ENCODE results near the gene CFAP410.

Gene CFAP410

GRCh38 chr21:44338971-44339910 is at the start of gene CFAP410:
Gene CFAP410, minus strand, starts transcription at chr21:44339390. Its CDS starts 196 bp downstream, at chr21:44339194.
- peak; percentile 92 for ATAC-seq
- no peak for TF ChIP-seq ESRRG (CRISPR knock-in tag; IDR thresholded peaks at IDR 0.05)
- no peak for TF ChIP-seq CSRNP3 (CRISPR knock-in tag; IDR thresholded peaks at IDR 0.05)
- no peak for TF ChIP-seq TSHZ2 (CRISPR knock-in tag; IDR thresholded peaks at IDR 0.05)
- TF ChIP-seq ZNF565 (CRISPR knock-in tag; conservative IDR thresholded peaks at IDR 0.05; ENCODE audit: low read depth) = no peak
- no peak for TF ChIP-seq CREB5 (CRISPR knock-in tag; IDR thresholded peaks at IDR 0.05; ENCODE audit: low read depth)
- no peak for TF ChIP-seq ISL1 (CRISPR knock-in tag; IDR thresholded peaks at IDR 0.05)
- TF ChIP-seq BACH2 (CRISPR knock-in tag; IDR thresholded peaks at IDR 0.05; ENCODE audit: borderline replicate concordance) = no peak
- TF ChIP-seq ZFP30 (CRISPR knock-in tag; IDR thresholded peaks at IDR 0.05) = no peak
- TF ChIP-seq PATZ1 (CRISPR knock-in tag; IDR thresholded peaks at IDR 0.05; ENCODE audit: borderline replicate concordance) = no peak
- no peak for TF ChIP-seq ZC3H10 (CRISPR knock-in tag; IDR thresholded peaks at IDR 0.05)
- no peak for TF ChIP-seq ZNF8 (CRISPR knock-in tag; IDR thresholded peaks at IDR 0.05)
- TF ChIP-seq OSR1 (CRISPR knock-in tag; IDR thresholded peaks at IDR 0.05) = no peak
- no peak for TF ChIP-seq RARB (CRISPR knock-in tag; IDR thresholded peaks at IDR 0.05)
- no peak for TF ChIP-seq SNAI2 (CRISPR knock-in tag; IDR thresholded peaks at IDR 0.05)

- no peak for ATAC-seq
- TF ChIP-seq ISL1 (CRISPR knock-in tag; IDR thresholded peaks at IDR 0.05) = no peak
These were observed 45.8 kb upstream of the CFAP410 start for GRCh38 chr21:44384968-44385367.

- ATAC-seq = no peak
- TF ChIP-seq ZFP30 (CRISPR knock-in tag; IDR thresholded peaks at IDR 0.05) (no peak), CSDC2 (CRISPR knock-in tag; IDR thresholded peaks at IDR 0.05) (no peak), RARB (CRISPR knock-in tag; IDR thresholded peaks at IDR 0.05) (no peak), TCF4 (CRISPR knock-in tag; IDR thresholded peaks at IDR 0.05; ENCODE audit: borderline replicate concordance) (no peak), GLIS3 (CRISPR knock-in tag; IDR thresholded peaks at IDR 0.05) (no peak), POU6F1 (CRISPR knock-in tag; IDR thresholded peaks at IDR 0.05; ENCODE audit: borderline replicate concordance, low read depth) (no peak), PATZ1 (CRISPR knock-in tag; IDR thresholded peaks at IDR 0.05; ENCODE audit: borderline replicate concordance) (no peak), CSRNP3 (CRISPR knock-in tag; IDR thresholded peaks at IDR 0.05) (no peak), ARNTL (CRISPR knock-in tag; IDR thresholded peaks at IDR 0.05; ENCODE audit: borderline replicate concordance, low read depth) (no peak), ZFP3 (CRISPR knock-in tag; IDR thresholded peaks at IDR 0.05) (no peak), PPARA (CRISPR knock-in tag; IDR thresholded peaks at IDR 0.05; ENCODE audit: borderline replicate concordance) (no peak), SNAI2 (CRISPR knock-in tag; IDR thresholded peaks at IDR 0.05) (no peak), CREB5 (CRISPR knock-in tag; IDR thresholded peaks at IDR 0.05; ENCODE audit: low read depth) (no peak)
These were observed 44.0 kb upstream of the CFAP410 start for GRCh38 chr21:44383216-44383615.
